ENCODE results near the gene PMFBP1. TPM values are rescaled to one million over a fixed set of nuclear protein-coding genes. Genes with fewer than 3 reads are reported as not detected.
A peak's percentile ranks its signal among the peaks of the same experiment; 100 is the strongest.

The PMFBP1 gene
- total RNA-seq, 2 experiments from 2014 or later, result 1.4 to 1.6 TPM

DNA sequence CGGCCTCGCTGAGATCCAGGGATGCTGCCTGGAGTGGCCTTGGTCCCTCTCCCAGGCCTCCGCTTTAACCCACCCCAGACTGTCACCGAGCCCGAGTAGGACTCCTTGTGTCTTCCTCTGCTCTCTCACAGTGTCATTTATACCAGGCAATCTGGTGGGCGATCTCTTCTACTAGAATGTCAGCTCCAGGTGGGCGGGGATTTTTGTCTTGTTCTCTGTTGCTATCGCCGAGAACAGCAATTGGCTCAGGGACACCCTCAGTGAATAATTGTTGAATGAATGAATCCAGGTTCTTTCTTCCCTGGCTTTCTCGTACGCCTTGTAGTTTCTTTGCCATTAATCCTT is 77.7 kb downstream of the PMFBP1 start:
- H3K36me3 Mint-ChIP-seq (ENCODE audit: low read depth), result peaks cover 76% of the 10 kb centered on the region
- CTCF ChIA-PET, result no interaction called here
- Histone ChIP-seq H3K36me3 (ENCODE audit: insufficient read depth, low read length) (peaks cover 46% of the 10 kb centered on the region), H3K4me3 (ENCODE audit: low read length) (peak overlapping the region; percentile 88), H3K9me3 (ENCODE audit: control insufficient read depth in 1 of 2, insufficient read depth in 1 of 2, low read length in 2 of 2) (no peaks in the 10 kb centered on the region), H3K27ac (ENCODE audit: low read depth in 1 of 2, low read length in 2 of 2) (peak overlapping the region; percentile 91), H3K27me3 (ENCODE audit: control insufficient read depth in 1 of 2, insufficient read depth in 2 of 2, low read length in 2 of 2) (no peaks in the 10 kb centered on the region), H3K4me1 (ENCODE audit: insufficient read depth, low read length) (peaks cover 27% of the 10 kb centered on the region)
- DNase-seq (no peak), ATAC-seq (ENCODE audit: poor library complexity) (no peak)
- peak overlapping the region; percentile 94 for H3K27ac Mint-ChIP-seq
- no peaks in the 10 kb centered on the region for H3K27me3 Mint-ChIP-seq
- TF ChIP-seq, protein P1, sequence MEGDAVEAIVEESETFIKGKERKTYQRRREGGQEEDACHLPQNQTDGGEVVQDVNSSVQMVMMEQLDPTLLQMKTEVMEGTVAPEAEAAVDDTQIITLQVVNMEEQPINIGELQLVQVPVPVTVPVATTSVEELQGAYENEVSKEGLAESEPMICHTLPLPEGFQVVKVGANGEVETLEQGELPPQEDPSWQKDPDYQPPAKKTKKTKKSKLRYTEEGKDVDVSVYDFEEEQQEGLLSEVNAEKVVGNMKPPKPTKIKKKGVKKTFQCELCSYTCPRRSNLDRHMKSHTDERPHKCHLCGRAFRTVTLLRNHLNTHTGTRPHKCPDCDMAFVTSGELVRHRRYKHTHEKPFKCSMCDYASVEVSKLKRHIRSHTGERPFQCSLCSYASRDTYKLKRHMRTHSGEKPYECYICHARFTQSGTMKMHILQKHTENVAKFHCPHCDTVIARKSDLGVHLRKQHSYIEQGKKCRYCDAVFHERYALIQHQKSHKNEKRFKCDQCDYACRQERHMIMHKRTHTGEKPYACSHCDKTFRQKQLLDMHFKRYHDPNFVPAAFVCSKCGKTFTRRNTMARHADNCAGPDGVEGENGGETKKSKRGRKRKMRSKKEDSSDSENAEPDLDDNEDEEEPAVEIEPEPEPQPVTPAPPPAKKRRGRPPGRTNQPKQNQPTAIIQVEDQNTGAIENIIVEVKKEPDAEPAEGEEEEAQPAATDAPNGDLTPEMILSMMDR (IDR thresholded peaks at IDR 0.05), result no peak
- H3K9me3 Mint-ChIP-seq, result no peaks in the 10 kb centered on the region
- peaks cover 71% of the 10 kb centered on the region for H3K4me1 Mint-ChIP-seq (ENCODE audit: low read depth)
- POLR2A ChIA-PET, result interaction anchor here (0.9 to 1.4 kb wide), 2 partner anchors 286 to 529 kb away, joined by 4 to 9 read pairs; partner anchors contain the start of gene AP1G1
- peak overlapping the region; percentile 95 for H3K4me3 Mint-ChIP-seq
- intact Hi-C loops (cut with DNase I, micrococcal nuclease), result loop anchor here (2.0 to 10.0 kb wide), 5 partner anchors 369 to 632 kb away; partner anchors contain the start of genes PHLPP2 (in 1 of the 2) and ZNF23 (in 1 of the 2)

DNA sequence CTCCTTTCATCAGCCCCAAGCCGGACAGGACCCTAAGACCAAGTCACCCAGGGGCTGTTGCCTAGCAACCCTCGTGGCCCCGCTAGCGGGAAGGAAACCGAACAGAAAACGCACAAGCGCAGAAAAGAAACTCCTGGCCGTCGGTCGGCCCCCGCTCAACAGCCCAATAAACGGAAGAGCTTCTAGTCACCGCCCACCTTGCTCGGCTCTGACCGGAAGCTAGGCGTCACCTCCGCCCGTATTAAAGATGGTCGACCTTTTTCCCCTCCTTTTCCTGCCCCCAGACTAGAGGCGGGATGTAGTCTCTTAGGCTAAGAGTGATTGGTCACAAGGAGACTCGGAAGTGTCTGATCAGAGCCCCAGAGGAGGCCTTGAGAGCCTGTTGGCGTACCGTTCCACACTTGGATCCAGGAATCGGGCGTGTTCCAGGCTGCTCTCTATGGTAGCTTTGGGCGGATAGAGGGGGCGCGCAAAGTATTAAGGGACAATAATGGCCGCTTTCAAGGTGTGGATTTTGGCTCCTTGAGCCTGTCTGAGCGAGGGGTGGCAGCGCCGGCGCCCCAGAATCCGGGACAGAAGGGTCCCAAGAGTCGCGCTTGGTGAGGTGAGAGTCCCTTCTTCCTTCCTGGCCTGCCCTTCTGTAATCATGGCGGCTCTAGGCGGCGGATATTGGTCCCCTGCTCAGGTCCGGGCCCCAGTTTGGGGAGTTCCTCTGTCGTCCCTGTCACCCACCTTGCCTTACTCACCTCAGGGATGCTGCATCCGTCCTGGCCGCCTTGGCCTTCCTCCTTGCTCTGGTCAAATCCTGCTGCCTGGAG is 78.3 kb downstream of the PMFBP1 start, which contains the start of the genes DHX38 and TXNL4B:
Gene DHX38, plus strand, starts transcription at position 400 of the 818 bp plus-strand sequence. CDS start 2,311 bp downstream, outside the sequence.
Gene TXNL4B, minus strand, starts transcription at position 173 of the 818 bp plus-strand sequence. CDS start 2,871 bp downstream, outside the sequence.
- ChIA-PET POLR2A (interaction anchor here (0.9 to 1.8 kb wide), 4 partner anchors 212 to 571 kb away, joined by 4 to 9 read pairs (median 6); partner anchors contain the start of gene AP1G1), CTCF (interaction anchor here (0.9 to 1.2 kb wide), 2 partner anchors 10 to 529 kb away, joined by 3 to 4 read pairs; no protein-coding TSS in a partner anchor)
- Histone ChIP-seq H3K27me3 (ENCODE audit: control insufficient read depth in 1 of 2, insufficient read depth in 2 of 2, low read length in 2 of 2) (no peaks in the 10 kb centered on the region), H3K4me3 (ENCODE audit: low read length) (peak within 1 kb of the TSS; percentile 88), H3K9me3 (ENCODE audit: control insufficient read depth in 1 of 2, insufficient read depth in 1 of 2, low read length in 2 of 2) (no peaks in the 10 kb centered on the region), H3K36me3 (ENCODE audit: insufficient read depth, low read length) (peaks cover 46% of the 10 kb centered on the region), H3K4me1 (ENCODE audit: insufficient read depth, low read length) (peaks cover 27% of the 10 kb centered on the region), H3K27ac (ENCODE audit: low read depth in 1 of 2, low read length in 2 of 2) (peak within 1 kb of the TSS; percentile 91)
- intact Hi-C loops (cut with DNase I, micrococcal nuclease), result loop anchor here (1.0 to 10.0 kb wide), 7 partner anchors 84 to 631 kb away; partner anchors contain the start of genes PHLPP2 (in 1 of the 2) and ZNF23 (in 1 of the 2)
- TF ChIP-seq, protein P1 (IDR thresholded peaks at IDR 0.05), result no peak
- peak within 1 kb of the TSS; percentile 94 for H3K27ac Mint-ChIP-seq
- ATAC-seq (ENCODE audit: poor library complexity), result peak; percentile 97
- no peaks in the 10 kb centered on the region for H3K27me3 Mint-ChIP-seq
- peaks cover 71% of the 10 kb centered on the region for H3K4me1 Mint-ChIP-seq (ENCODE audit: low read depth)
- DNase-seq, result peak; percentile 79 to 98 (median 86)
- H3K9me3 Mint-ChIP-seq, result no peaks in the 10 kb centered on the region
- H3K36me3 Mint-ChIP-seq (ENCODE audit: low read depth), result peaks cover 76% of the 10 kb centered on the region
- peak within 1 kb of the TSS; percentile 95 for H3K4me3 Mint-ChIP-seq

DNA sequence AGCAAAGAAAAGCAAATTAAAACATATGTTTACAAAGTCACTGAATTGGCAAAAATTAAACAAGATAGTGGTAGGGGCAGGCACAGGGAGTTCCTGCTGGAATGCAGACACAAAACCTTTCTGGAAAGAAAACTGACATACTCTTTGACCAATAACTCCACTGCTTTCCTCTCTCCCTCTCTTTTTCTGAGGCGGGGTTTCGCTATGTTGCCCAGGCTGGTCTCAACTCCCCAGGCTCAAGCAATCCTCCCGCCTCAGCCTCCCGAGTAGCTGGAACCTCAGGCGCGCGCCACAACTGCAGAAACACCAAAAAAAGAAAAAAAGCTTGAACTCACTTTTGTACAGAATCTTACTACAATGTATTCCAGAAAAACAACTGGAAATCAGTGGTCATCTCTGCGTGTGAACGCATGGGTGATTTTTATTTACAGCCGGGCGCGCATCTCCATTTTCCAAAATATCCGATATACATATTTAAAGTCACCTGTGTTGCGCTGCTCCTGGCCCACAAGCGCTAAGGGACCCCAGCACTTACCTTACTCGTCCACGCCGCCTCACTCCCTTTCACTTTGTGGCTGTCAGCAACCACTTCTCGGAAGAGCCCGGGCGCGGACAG is 79.0 kb downstream of the PMFBP1 start:
- no peaks in the 10 kb centered on the region for H3K9me3 Mint-ChIP-seq
- DNase-seq, result no peak
- Histone ChIP-seq H3K36me3 (ENCODE audit: insufficient read depth, low read length) (peaks cover 47% of the 10 kb centered on the region), H3K9me3 (ENCODE audit: control insufficient read depth in 1 of 2, insufficient read depth in 1 of 2, low read length in 2 of 2) (no peaks in the 10 kb centered on the region), H3K27me3 (ENCODE audit: control insufficient read depth in 1 of 2, insufficient read depth in 2 of 2, low read length in 2 of 2) (no peaks in the 10 kb centered on the region), H3K27ac (ENCODE audit: low read depth in 1 of 2, low read length in 2 of 2) (peak overlapping the region; percentile 91), H3K4me3 (ENCODE audit: low read length) (peak overlapping the region; percentile 88), H3K4me1 (ENCODE audit: insufficient read depth, low read length) (peaks cover 27% of the 10 kb centered on the region)
- TF ChIP-seq, protein P1 (IDR thresholded peaks at IDR 0.05), result no peak
- POLR2A ChIA-PET, result interaction anchor here (1.2 to 1.8 kb wide), 3 partner anchors 211 to 572 kb away, joined by 5 to 9 read pairs (median 6); no protein-coding TSS in a partner anchor
- H3K4me1 Mint-ChIP-seq (ENCODE audit: low read depth), result peaks cover 71% of the 10 kb centered on the region
- CTCF ChIA-PET, result interaction anchor here (0.9 to 1.2 kb wide), 2 partner anchors 10 to 528 kb away, joined by 3 to 4 read pairs; no protein-coding TSS in a partner anchor
- intact Hi-C loops (cut with DNase I, micrococcal nuclease), result loop anchor here (1.0 to 10.0 kb wide), 6 partner anchors 84 to 631 kb away; partner anchors contain the start of genes PHLPP2 (in 1 of the 2) and ZNF23 (in 1 of the 2)
- peak; percentile 11 for ATAC-seq (ENCODE audit: poor library complexity)
- peak overlapping the region; percentile 95 for H3K4me3 Mint-ChIP-seq
- peak overlapping the region; percentile 94 for H3K27ac Mint-ChIP-seq
- no peaks in the 10 kb centered on the region for H3K27me3 Mint-ChIP-seq
- peaks cover 76% of the 10 kb centered on the region for H3K36me3 Mint-ChIP-seq (ENCODE audit: low read depth)

All from CD4-positive, alpha-beta T cell (primary cell).